OCI-LY7 (cell line): ENCODE data around the gene LRIG1. TPM values are rescaled to one million over a fixed set of nuclear protein-coding genes. Genes with fewer than 3 reads are reported as not detected.

Experiments used
- BruUV-seq: library from RNA; stranded (reverse); fragments of 400-500 nt; replicated peaks from 2 replicates; lab custom pipeline; 2021; lab: Mats Ljungman, UMichigan
- CTCF ChIA-PET: fragments of 300-600 bp; sonication (Branson Sonifier 250); formaldehyde crosslinking; loops from one replicate; lab custom pipeline; 2022; ENCODE audit warnings: antibody characterized with exemption; ENCODE audit not compliant: unreplicated experiment; lab: Charles Lee
- POLR2A ChIA-PET: fragments of 300-600 bp; sonication (Branson Sonifier 250); formaldehyde crosslinking; loops from one replicate; lab custom pipeline; 2022; ENCODE audit warnings: antibody characterized with exemption; lab: Charles Lee
- DNase-seq: peaks from one replicate; pipeline ENCODE4 v3.0.0-alpha.2; 2015; ENCODE audit warnings: low spot score
- H2AFZ ChIP-seq: fragments of 200-600 bp; sonication (generic), shearing (Covaris generic); 2 replicates; pipeline ENCODE4 v1.6.1; 2014; ENCODE audit warnings: mild to moderate bottlenecking, antibody characterized with exemption, low read length, moderate library complexity
- H3K27ac ChIP-seq: fragments of 200-600 bp; sonication (generic); 2 replicates; pipeline ENCODE4 v1.5.1; 2014; ENCODE audit warnings: mixed run types, low read depth, mild to moderate bottlenecking, moderate library complexity, low read length, inconsistent platforms; ENCODE audit not compliant: poor library complexity, severe bottlenecking
- H3K36me3 ChIP-seq: fragments of 200-600 bp; sonication (generic); 2 replicates; pipeline ENCODE4 v1.6.1; 2014; ENCODE audit warnings: mild to moderate bottlenecking, antibody characterized with exemption, low read length, moderate library complexity, mixed read lengths; ENCODE audit not compliant: insufficient read depth
- H3K4me1 ChIP-seq: fragments of 200-600 bp; sonication (generic); 2 replicates; pipeline ENCODE4 v1.5.1; 2014; ENCODE audit warnings: mild to moderate bottlenecking, low read length; ENCODE audit not compliant: insufficient read depth, poor library complexity, severe bottlenecking
- H3K4me2 ChIP-seq: fragments of 200-600 bp; sonication (generic); 2 replicates; pipeline ENCODE4 v1.6.1; 2014; ENCODE audit warnings: mild to moderate bottlenecking, low read length
- H3K4me3 ChIP-seq: fragments of 200-600 bp; sonication (generic); 2 replicates; pipeline ENCODE4 v1.5.1; 2014; ENCODE audit warnings: mild to moderate bottlenecking, low read depth, low read length; ENCODE audit not compliant: poor library complexity, severe bottlenecking
- H3K79me2 ChIP-seq: fragments of 200-600 bp; sonication (generic); 2 replicates; pipeline ENCODE4 v1.6.1; 2016; ENCODE audit warnings: low read depth, mild to moderate bottlenecking, low read length, moderate library complexity, mixed read lengths; ENCODE audit not compliant: insufficient read depth
- H3K9me2 ChIP-seq: fragments of 200-600 bp; sonication (generic); 2 replicates; pipeline ENCODE4 v1.6.1; 2016; ENCODE audit warnings: mild to moderate bottlenecking, low read length, mixed read lengths; ENCODE audit not compliant: insufficient read depth
- H3K9me3 ChIP-seq: fragments of 200-600 bp; sonication (generic); 2 replicates; pipeline ENCODE4 v1.6.1; 2014; ENCODE audit warnings: mild to moderate bottlenecking, mixed run types, low read length, mixed read lengths
- H4K20me1 ChIP-seq: fragments of 200-600 bp; sonication (generic); 2 replicates; pipeline ENCODE4 v1.6.1; 2014; ENCODE audit warnings: mild to moderate bottlenecking, antibody characterized with exemption, low read length, moderate library complexity, mixed read lengths; ENCODE audit not compliant: insufficient read depth
- CTCF ChIP-seq: fragments of 200-600 bp; sonication (generic); conservative IDR thresholded peaks from 2 replicates; pipeline ENCODE4 v1.5.1; 2014; ENCODE audit warnings: mild to moderate bottlenecking, antibody characterized with exemption, low read length, moderate library complexity, mixed read lengths
- EZH2phosphoT487 ChIP-seq: fragments of 200-600 bp; sonication (generic); IDR thresholded peaks from 2 replicates; pipeline ENCODE4 v1.6.1; 2018; ENCODE audit warnings: low read depth, borderline replicate concordance, mild to moderate bottlenecking, mixed run types, antibody characterized with exemption, low read length, moderate library complexity, mixed read lengths
- intact Hi-C: fragments of 100-400 bp; cut with micrococcal nuclease; formaldehyde crosslinking; loops from one replicate; pipeline ENCODE4 v1.10.0; 2022; ENCODE audit not compliant: unreplicated experiment
- total RNA-seq, 2 experiments: library from RNA; depleted of rRNA in 1 of 2; stranded (reverse); fragments of >200 nt in 1 of 2; shearing (Covaris generic) in 1 of 2; gene quantifications; 2 replicates each; pipeline ENCODE4 v1.2.3, GENCODE V29; 2014 to 2022

Gene LRIG1
- total RNA-seq, 2 experiments from 2014 or later, result 84.2 to 115 TPM

GRCh38 chr3:66496746-66497145, 4.1 kb downstream of the LRIG1 start:
- Histone ChIP-seq H3K36me3 (peaks cover 26% of the 10 kb centered on the region), H3K9me3 (no peaks in the 10 kb centered on the region), H3K4me3 (peak overlapping the region; percentile 98), H3K79me2 (peaks cover 89% of the 10 kb centered on the region), H3K4me1 (peaks cover 57% of the 10 kb centered on the region), H3K9me2 (no peaks in the 10 kb centered on the region), H3K4me2 (peak overlapping the region; percentile 92), H2AFZ (no peak overlapping the region), H3K27ac (peak overlapping the region; percentile 97), H4K20me1 (no peaks in the 10 kb centered on the region)
- intact Hi-C loops, result loop anchor here (5.0 to 10.0 kb wide), 4 partner anchors 219 to 1188 kb away; no protein-coding TSS in a partner anchor
- TF ChIP-seq EZH2phosphoT487, result no peak
- TF ChIP-seq CTCF, result no peak
- ChIA-PET CTCF (interaction anchor here (1.0 to 1.4 kb wide), 3 partner anchors 13 to 35 kb away, joined by 3 to 6 read pairs (median 3); no protein-coding TSS in a partner anchor), POLR2A (interaction anchor here (0.6 to 9.0 kb wide), 10 partner anchors 10 to 549 kb away, joined by 3 to 100 read pairs (median 3); partner anchors contain the start of gene KBTBD8)
- DNase-seq, result peak; percentile 84
- no TSS peak for BruUV-seq

- H3K36me3 ChIP-seq, result peaks cover 26% of the 10 kb centered on the region
- peaks cover 94% of the 10 kb centered on the region for H3K79me2 ChIP-seq
- H3K4me1 ChIP-seq, result peaks cover 57% of the 10 kb centered on the region
- intact Hi-C loops, result loop anchor here (5.0 to 10.0 kb wide), 4 partner anchors 219 to 1188 kb away; no protein-coding TSS in a partner anchor
- no TSS peak for BruUV-seq
- TF ChIP-seq CTCF (no peak), EZH2phosphoT487 (no peak)
- H2AFZ ChIP-seq, result no peak overlapping the region
- H3K27ac ChIP-seq, result peak overlapping the region; percentile 97
- H3K4me2 ChIP-seq, result peak overlapping the region; percentile 92
- peak overlapping the region; percentile 98 for H3K4me3 ChIP-seq
- DNase-seq, result no peak
- no peaks in the 10 kb centered on the region for H3K9me2 ChIP-seq
- H3K9me3 ChIP-seq, result no peaks in the 10 kb centered on the region
- H4K20me1 ChIP-seq, result no peaks in the 10 kb centered on the region
- ChIA-PET POLR2A (interaction anchor here (0.6 to 9.0 kb wide), 8 partner anchors 10 to 549 kb away, joined by 3 to 100 read pairs (median 18); no protein-coding TSS in a partner anchor), CTCF (interaction anchor here (1.0 to 1.2 kb wide), 2 partner anchors 23 to 35 kb away, joined by 3 read pairs; no protein-coding TSS in a partner anchor)
These were observed 4.5 kb downstream of the LRIG1 start for GRCh38 chr3:66496301-66496700.

- peak overlapping the region; percentile 92 for H3K4me2 ChIP-seq
- H2AFZ ChIP-seq, result no peak overlapping the region
- POLR2A ChIA-PET, result interaction anchor here (0.9 to 9.0 kb wide), 6 partner anchors 9 to 550 kb away, joined by 3 to 100 read pairs (median 33); no protein-coding TSS in a partner anchor
- no peaks in the 10 kb centered on the region for H3K9me2 ChIP-seq
- H3K4me1 ChIP-seq, result peaks cover 64% of the 10 kb centered on the region
- CTCF ChIA-PET, result no interaction called here
- TF ChIP-seq EZH2phosphoT487 (no peak), CTCF (no peak)
- H4K20me1 ChIP-seq, result no peaks in the 10 kb centered on the region
- H3K36me3 ChIP-seq, result peaks cover 26% of the 10 kb centered on the region
- H3K79me2 ChIP-seq, result peaks cover 99% of the 10 kb centered on the region
- H3K4me3 ChIP-seq, result peak overlapping the region; percentile 98
- no TSS peak for BruUV-seq
- intact Hi-C loops, result loop anchor here (5.0 to 10.0 kb wide), 4 partner anchors 218 to 1189 kb away; no protein-coding TSS in a partner anchor
- peak; percentile 79 for DNase-seq
- H3K9me3 ChIP-seq, result no peaks in the 10 kb centered on the region
- peak overlapping the region; percentile 97 for H3K27ac ChIP-seq
These were observed 5.2 kb downstream of the LRIG1 start for GRCh38 chr3:66495668-66496045.
